ENCODE data around the gene SBK2. TPM values are rescaled to one million over a fixed set of nuclear protein-coding genes. Genes with fewer than 3 reads are reported as not detected.

Gene SBK2
- total RNA-seq, 1 donor from 2014 or later = 4.2 TPM

- no peak overlapping the region for H3K4me3 ChIP-seq (ENCODE audit: insufficient read depth, low read depth, low read length)
- H3K79me2 ChIP-seq (ENCODE audit: insufficient read depth, low read length) = no peaks in the 10 kb centered on the region
- H3K9ac ChIP-seq (ENCODE audit: low read length) = peak overlapping the region; percentile 17
- TF ChIP-seq EZH2 (IDR thresholded peaks at IDR 0.05; ENCODE audit: insufficient read depth, low read length) = no peak
- TF ChIP-seq CTCF (IDR thresholded peaks at IDR 0.05; ENCODE audit: insufficient read depth, low read depth, low read length) = no peak
- DNase-seq (ENCODE audit: low read depth) (peak; percentile 82), FAIRE-seq (no peak)
- H4K20me1 ChIP-seq (ENCODE audit: insufficient read depth, low read length) = no peaks in the 10 kb centered on the region
- H3K36me3 Mint-ChIP-seq (ENCODE audit: low read depth, unreplicated experiment) = peaks cover 2% of the 10 kb centered on the region
- H3K36me3 ChIP-seq (ENCODE audit: insufficient read depth, low read length) = no peaks in the 10 kb centered on the region
- no peak overlapping the region for H3K27ac Mint-ChIP-seq (ENCODE audit: unreplicated experiment)
- H3K4me1 Mint-ChIP-seq (ENCODE audit: low read depth, unreplicated experiment) = peaks cover 16% of the 10 kb centered on the region
- peak overlapping the region; percentile 40 for H3K27ac ChIP-seq (ENCODE audit: low read depth, low read length)
- H3K27me3 Mint-ChIP-seq (ENCODE audit: low read depth, unreplicated experiment) = peaks cover 3% of the 10 kb centered on the region
- no peaks in the 10 kb centered on the region for H3K27me3 ChIP-seq (ENCODE audit: insufficient read depth, low read length)
- no peak overlapping the region for H2AFZ ChIP-seq (ENCODE audit: low read depth, low read length)
- H3K9me3 ChIP-seq (ENCODE audit: insufficient read depth, low read depth, low read length) = no peaks in the 10 kb centered on the region
- H3K9me3 Mint-ChIP-seq (ENCODE audit: unreplicated experiment) = no peaks in the 10 kb centered on the region
- H3K4me2 ChIP-seq (ENCODE audit: low read length) = peak overlapping the region; percentile 62
- H3K4me3 Mint-ChIP-seq (ENCODE audit: unreplicated experiment) = no peak overlapping the region
- peaks cover 26% of the 10 kb centered on the region for H3K4me1 ChIP-seq (ENCODE audit: insufficient read depth, low read length)
These were observed 10.1 kb upstream of the SBK2 start for GRCh38 chr19:55546822-55547614.

GRCh38 chr19:55546011-55546410 is 9.1 kb upstream of the SBK2 start:
- Mint-ChIP-seq H3K4me3 (ENCODE audit: unreplicated experiment) (no peak overlapping the region), H3K9me3 (ENCODE audit: unreplicated experiment) (peaks cover 2% of the 10 kb centered on the region), H3K27ac (ENCODE audit: unreplicated experiment) (peak overlapping the region; percentile 47), H3K4me1 (ENCODE audit: low read depth, unreplicated experiment) (peaks cover 16% of the 10 kb centered on the region), H3K36me3 (ENCODE audit: low read depth, unreplicated experiment) (peaks cover 2% of the 10 kb centered on the region), H3K27me3 (ENCODE audit: low read depth, unreplicated experiment) (peaks cover 3% of the 10 kb centered on the region)
- FAIRE-seq (no peak), DNase-seq (ENCODE audit: low read depth) (no peak)
- H3K4me2 ChIP-seq (ENCODE audit: low read length) = no peak overlapping the region
- no peak overlapping the region for H3K9ac ChIP-seq (ENCODE audit: low read length)
- H3K4me3 ChIP-seq (ENCODE audit: insufficient read depth, low read depth, low read length) = no peak overlapping the region
- TF ChIP-seq CTCF (IDR thresholded peaks at IDR 0.05; ENCODE audit: insufficient read depth, low read depth, low read length) (no peak), EZH2 (IDR thresholded peaks at IDR 0.05; ENCODE audit: insufficient read depth, low read length) (no peak)
- no peaks in the 10 kb centered on the region for H3K27me3 ChIP-seq (ENCODE audit: insufficient read depth, low read length)
- H4K20me1 ChIP-seq (ENCODE audit: insufficient read depth, low read length) = no peaks in the 10 kb centered on the region
- no peak overlapping the region for H3K27ac ChIP-seq (ENCODE audit: low read depth, low read length)
- peaks cover 26% of the 10 kb centered on the region for H3K4me1 ChIP-seq (ENCODE audit: insufficient read depth, low read length)
- H3K9me3 ChIP-seq (ENCODE audit: insufficient read depth, low read depth, low read length) = no peaks in the 10 kb centered on the region
- H2AFZ ChIP-seq (ENCODE audit: low read depth, low read length) = no peak overlapping the region
- no peaks in the 10 kb centered on the region for H3K79me2 ChIP-seq (ENCODE audit: insufficient read depth, low read length)
- no peaks in the 10 kb centered on the region for H3K36me3 ChIP-seq (ENCODE audit: insufficient read depth, low read length)

GRCh38 chr19:55545443-55545842 is 8.5 kb upstream of the SBK2 start, which contains the start of gene SBK3:
Gene SBK3, minus strand, starts transcription at chr19:55545543. Its CDS starts 0 bp downstream, at chr19:55545543.
- Histone ChIP-seq H3K4me3 (ENCODE audit: insufficient read depth, low read depth, low read length) (no peak within 1 kb of the TSS), H4K20me1 (ENCODE audit: insufficient read depth, low read length) (no peaks in the 10 kb centered on the region), H3K9me3 (ENCODE audit: insufficient read depth, low read depth, low read length) (no peaks in the 10 kb centered on the region), H3K27ac (ENCODE audit: low read depth, low read length) (no peak within 1 kb of the TSS), H3K36me3 (ENCODE audit: insufficient read depth, low read length) (no peaks in the 10 kb centered on the region), H3K4me2 (ENCODE audit: low read length) (no peak within 1 kb of the TSS), H3K79me2 (ENCODE audit: insufficient read depth, low read length) (no peaks in the 10 kb centered on the region), H2AFZ (ENCODE audit: low read depth, low read length) (no peak within 1 kb of the TSS), H3K4me1 (ENCODE audit: insufficient read depth, low read length) (peaks cover 21% of the 10 kb centered on the region), H3K9ac (ENCODE audit: low read length) (no peak within 1 kb of the TSS), H3K27me3 (ENCODE audit: insufficient read depth, low read length) (no peaks in the 10 kb centered on the region)
- FAIRE-seq (no peak), DNase-seq (ENCODE audit: low read depth) (no peak)
- Mint-ChIP-seq H3K9me3 (ENCODE audit: unreplicated experiment) (peaks cover 2% of the 10 kb centered on the region), H3K4me3 (ENCODE audit: unreplicated experiment) (peak within 1 kb of the TSS; percentile 54), H3K36me3 (ENCODE audit: low read depth, unreplicated experiment) (peaks cover 2% of the 10 kb centered on the region), H3K27me3 (ENCODE audit: low read depth, unreplicated experiment) (peaks cover 3% of the 10 kb centered on the region), H3K27ac (ENCODE audit: unreplicated experiment) (peak within 1 kb of the TSS; percentile 47), H3K4me1 (ENCODE audit: low read depth, unreplicated experiment) (peaks cover 15% of the 10 kb centered on the region)
- no peak for TF ChIP-seq CTCF (IDR thresholded peaks at IDR 0.05; ENCODE audit: insufficient read depth, low read depth, low read length)
- no peak for TF ChIP-seq EZH2 (IDR thresholded peaks at IDR 0.05; ENCODE audit: insufficient read depth, low read length)
